Fibroblast of the aortic adventitia (primary cell): Measurements from ENCODE around the gene DOCK2. TPM values are rescaled to one million over a fixed set of nuclear protein-coding genes. Genes with fewer than 3 reads are reported as not detected.
A peak's percentile ranks its signal among the peaks of the same experiment; 100 is the strongest.
"Not testable (repeated sequence)": the region's sequence is repeated elsewhere in the genome, so short reads cannot be mapped to it uniquely, and the experiment has no call there.

Experiments
- DNase-seq: peaks from one replicate; pipeline ENCODE4 v3.0.0-alpha.2; 2010; ENCODE audit warnings: low read depth
- H3K4me3 ChIP-seq: 2 replicates; pipeline ENCODE4 v1.5.1; 2011; ENCODE audit warnings: low read depth, mild to moderate bottlenecking, control low read depth, low read length, moderate library complexity
- total RNA-seq: library from RNA; depleted of rRNA; stranded (reverse); fragments of >200 nt; gene quantifications from 2 replicates; pipeline ENCODE4 v1.2.3, GENCODE V29; 2012; ENCODE audit warnings: low replicate concordance
- TF ChIP-seq, protein P1 (sequence below): IDR thresholded peaks from 2 replicates; pipeline ENCODE4 v1.5.1; 2011; ENCODE audit warnings: mild to moderate bottlenecking, low read length, control low read depth, inconsistent platforms; ENCODE audit not compliant: insufficient read depth

DOCK2 gene
- total RNA-seq, 1 donor, result 4.6 TPM

DNA sequence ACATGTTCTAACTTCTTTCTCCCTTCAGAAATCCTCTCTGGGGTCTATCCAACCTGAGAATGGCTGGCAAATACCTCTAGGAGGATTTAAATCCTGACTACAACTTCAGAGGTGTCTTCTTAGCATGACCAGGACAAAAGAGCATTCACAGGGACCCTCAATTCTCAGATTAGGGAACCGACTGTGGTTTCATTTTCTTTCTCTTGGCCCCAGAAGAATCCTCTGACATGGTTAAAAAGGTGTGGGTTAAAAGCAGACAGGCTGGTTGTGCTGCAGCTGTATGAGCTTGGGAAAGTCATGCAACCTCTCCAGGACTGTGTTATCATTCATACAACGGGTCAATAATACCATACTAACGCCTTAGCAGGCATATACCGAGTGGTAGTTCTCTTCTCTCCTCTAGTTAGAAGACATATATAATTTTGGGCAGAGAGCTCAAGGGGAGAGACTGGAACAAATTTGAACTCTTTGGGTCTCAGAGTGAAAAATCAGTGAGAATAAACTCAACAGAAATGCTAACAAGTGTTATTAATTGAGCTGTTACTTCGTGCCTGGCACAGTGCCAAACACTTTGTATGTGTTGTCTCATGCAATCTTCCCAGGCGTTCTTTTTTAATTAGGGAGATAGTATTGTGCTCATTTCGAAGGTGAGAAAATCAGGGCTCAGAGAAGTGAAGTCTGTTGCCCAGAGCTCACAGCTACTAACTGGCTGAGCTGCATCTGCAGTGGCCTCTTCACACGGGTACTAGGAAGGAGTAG is 308.0 kb downstream of the DOCK2 start:
- TF ChIP-seq, protein P1, sequence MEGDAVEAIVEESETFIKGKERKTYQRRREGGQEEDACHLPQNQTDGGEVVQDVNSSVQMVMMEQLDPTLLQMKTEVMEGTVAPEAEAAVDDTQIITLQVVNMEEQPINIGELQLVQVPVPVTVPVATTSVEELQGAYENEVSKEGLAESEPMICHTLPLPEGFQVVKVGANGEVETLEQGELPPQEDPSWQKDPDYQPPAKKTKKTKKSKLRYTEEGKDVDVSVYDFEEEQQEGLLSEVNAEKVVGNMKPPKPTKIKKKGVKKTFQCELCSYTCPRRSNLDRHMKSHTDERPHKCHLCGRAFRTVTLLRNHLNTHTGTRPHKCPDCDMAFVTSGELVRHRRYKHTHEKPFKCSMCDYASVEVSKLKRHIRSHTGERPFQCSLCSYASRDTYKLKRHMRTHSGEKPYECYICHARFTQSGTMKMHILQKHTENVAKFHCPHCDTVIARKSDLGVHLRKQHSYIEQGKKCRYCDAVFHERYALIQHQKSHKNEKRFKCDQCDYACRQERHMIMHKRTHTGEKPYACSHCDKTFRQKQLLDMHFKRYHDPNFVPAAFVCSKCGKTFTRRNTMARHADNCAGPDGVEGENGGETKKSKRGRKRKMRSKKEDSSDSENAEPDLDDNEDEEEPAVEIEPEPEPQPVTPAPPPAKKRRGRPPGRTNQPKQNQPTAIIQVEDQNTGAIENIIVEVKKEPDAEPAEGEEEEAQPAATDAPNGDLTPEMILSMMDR, result no peak
- no peak for DNase-seq
- H3K4me3 ChIP-seq, result peak overlapping the region; percentile 36

- peak overlapping the region; percentile 36 for H3K4me3 ChIP-seq
Measured at GRCh38 chr5:169945831-169946261, 308.8 kb downstream of the DOCK2 start.

DNA sequence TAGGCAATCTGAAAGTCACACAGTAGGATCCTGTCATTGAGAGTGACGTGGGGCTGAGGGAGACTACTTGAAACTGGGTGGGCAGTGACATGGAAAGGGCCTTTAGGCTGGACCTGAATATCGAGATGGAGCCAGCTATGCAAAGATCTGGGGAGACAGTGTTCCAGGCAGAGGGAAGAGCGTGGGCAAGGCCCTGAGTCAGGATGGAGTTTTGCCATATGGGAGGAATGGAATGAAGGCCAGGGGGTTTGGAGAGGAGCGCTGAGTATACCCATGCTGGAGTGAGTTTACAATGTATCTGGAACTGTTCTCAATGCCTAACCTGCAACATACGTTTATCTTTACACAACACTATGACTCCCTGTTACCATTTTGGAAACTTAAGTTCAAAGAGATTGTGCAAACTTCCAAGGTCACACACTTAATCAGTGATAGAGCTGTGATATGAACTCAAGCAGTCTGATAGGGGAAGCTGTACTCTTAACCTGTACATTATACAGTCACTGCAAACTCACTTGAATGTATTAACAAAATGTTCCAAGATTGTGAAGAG is 309.7 kb downstream of the DOCK2 start:
- DNase-seq, result no peak
- TF ChIP-seq, protein P1, result no peak
- no peak overlapping the region for H3K4me3 ChIP-seq

More at GRCh38 chr5:169945831-169946261, 308.8 kb downstream of the DOCK2 start:
- TF ChIP-seq, protein P1, result no peak
- DNase-seq, result peak; percentile 95

DNA sequence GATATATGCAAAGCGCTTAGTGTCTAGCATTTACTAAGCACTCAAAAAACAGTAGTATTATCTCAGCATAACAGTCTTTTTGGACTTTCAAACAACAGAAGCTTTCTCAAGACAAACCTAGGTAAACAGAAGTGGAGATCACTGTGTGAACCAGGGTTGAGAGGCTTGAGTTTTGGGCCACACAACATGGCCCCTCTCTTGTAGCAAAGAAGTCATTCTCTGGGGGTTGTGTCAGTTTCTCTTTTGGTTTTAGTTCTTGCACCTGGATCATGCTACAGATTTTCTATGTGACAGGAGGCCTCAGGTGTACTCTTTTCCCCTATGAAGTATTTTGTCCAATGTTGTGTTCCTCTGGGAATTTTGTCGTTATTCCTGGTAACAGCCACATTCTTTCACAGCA is 313.3 kb downstream of the DOCK2 start:
- no peak for DNase-seq

DNA sequence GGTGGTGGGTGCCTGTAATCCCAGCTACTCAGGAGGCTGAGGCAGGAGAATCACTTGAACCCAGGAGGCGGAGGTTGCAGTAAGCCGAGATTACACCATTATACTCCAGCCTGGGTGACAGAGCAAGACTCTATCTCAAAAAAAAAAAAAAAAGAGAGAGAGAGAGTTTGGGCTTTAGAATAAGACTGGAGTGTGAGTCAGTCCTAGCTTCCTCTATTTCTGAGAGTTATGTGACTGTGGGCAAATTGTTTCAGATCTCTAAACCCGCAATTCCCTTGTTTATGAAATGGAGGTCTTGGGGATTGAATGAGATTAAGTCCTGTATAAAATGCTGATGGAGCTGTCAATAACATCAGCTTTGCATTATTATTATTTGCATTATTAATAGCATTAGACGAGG is 316.1 kb downstream of the DOCK2 start:
- DNase-seq, result peak; percentile 38
- not testable (repeated sequence) for H3K4me3 ChIP-seq

More for the DNA sequence above, 313.3 kb downstream of the DOCK2 start:
- H3K4me3 ChIP-seq, result no peak overlapping the region
- TF ChIP-seq, protein P1, result no peak

GRCh38 chr5:169954786-169955185 is 317.7 kb downstream of the DOCK2 start:
- DNase-seq, result no peak
- no peak overlapping the region for H3K4me3 ChIP-seq
- TF ChIP-seq, protein P1, result no peak

GRCh38 chr5:169956126-169956525 is 319.1 kb downstream of the DOCK2 start:
- H3K4me3 ChIP-seq, result no peak overlapping the region
- DNase-seq, result no peak
- TF ChIP-seq, protein P1, result no peak
